ENCODE results near the gene PCDH1. TPM values are rescaled to one million over a fixed set of nuclear protein-coding genes. Genes with fewer than 3 reads are reported as not detected.
A peak's percentile ranks its signal among the peaks of the same experiment; 100 is the strongest.
"Not testable (repeated sequence)": the region's sequence is repeated elsewhere in the genome, so short reads cannot be mapped to it uniquely, and the experiment has no call there.

Gene PCDH1
- polyA plus RNA-seq (ENCODE audit: insufficient read length), result 13.6 TPM

DNA sequence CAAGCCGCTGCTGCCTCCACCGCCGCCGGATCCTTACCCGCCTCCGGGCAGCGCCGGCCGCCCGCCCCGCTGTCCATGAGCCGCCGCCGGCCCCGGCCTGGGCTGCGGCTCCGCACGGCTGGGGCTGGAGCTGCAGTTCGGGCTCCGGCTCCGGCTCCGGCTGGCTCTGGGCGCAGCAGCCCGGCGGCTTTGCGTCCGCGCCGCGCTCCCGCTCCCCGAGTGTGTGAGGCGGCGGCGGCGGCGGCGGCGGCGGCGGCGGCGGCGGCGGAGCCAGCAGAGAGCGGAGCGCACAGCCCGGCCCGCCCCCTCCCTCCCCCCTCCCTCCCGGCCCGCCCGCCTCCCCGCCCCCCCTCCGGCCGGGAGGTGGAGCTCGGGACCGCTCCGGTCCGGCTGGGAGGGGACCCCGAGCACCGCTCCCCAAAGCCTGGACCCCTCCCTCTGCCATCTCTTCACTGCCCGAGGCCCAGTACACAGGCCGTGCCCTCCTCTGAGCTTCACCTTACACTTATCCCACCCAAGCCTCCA is at the start of gene PCDH1:
TSS of gene PCDH1 (minus strand) at position 225 of the 525 bp plus-strand sequence. CDS start at position 77, 148 bp downstream.
- DNase-seq (ENCODE audit: low read depth), result no peak

- no peak for DNase-seq (ENCODE audit: low read depth)
These were observed 48.2 kb upstream of the PCDH1 start for GRCh38 chr5:141926434-141926833.

DNA sequence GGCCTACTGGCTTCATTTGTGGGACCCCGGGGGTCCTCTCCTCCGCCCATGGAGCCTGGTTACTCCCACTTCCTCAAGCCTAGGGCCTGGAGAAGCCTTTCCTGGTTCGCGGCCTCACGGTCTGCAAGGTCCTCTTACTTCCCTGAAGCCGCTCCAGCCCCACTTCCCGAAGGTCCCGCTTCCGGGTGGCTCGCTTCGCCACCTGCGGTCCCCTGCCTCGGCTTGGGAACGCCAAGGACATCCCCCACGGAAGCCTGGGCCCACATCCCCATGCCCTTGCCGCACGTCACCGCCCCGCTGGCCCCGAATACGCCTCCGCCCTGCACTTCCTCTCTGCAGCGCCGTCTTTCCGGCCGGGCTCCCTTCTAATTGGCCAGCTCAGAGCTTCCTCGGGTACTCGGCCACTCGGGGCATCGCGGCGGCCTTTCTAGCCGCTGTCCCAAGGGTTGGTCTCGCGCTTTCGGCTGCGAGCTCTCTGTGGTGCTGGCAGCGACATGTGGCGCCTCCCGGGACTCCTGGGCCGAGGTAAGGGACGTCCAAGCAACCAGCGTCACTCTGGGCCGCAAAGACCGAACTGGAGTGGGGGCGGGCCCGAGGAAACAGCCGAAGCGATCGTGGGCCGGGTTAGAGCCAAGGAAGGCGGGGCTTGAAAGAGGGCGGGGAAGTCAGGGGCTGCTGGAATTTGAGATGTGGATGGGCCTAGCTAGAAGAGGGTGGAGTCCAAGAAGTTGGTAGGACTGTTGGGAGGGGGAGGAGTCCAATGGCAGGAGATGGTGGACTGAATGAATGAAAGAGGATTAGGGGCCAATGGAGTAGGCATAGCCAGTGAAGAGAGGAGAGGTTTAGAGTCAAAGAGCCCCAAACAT is 45.5 kb upstream of the PCDH1 start, which contains the start of gene DELE1:
TSS of gene DELE1 (plus strand) at position 424 of the 866 bp plus-strand sequence. CDS start at position 495, 71 bp downstream.
- DNase-seq (ENCODE audit: low read depth), result peak; percentile 75

DNA sequence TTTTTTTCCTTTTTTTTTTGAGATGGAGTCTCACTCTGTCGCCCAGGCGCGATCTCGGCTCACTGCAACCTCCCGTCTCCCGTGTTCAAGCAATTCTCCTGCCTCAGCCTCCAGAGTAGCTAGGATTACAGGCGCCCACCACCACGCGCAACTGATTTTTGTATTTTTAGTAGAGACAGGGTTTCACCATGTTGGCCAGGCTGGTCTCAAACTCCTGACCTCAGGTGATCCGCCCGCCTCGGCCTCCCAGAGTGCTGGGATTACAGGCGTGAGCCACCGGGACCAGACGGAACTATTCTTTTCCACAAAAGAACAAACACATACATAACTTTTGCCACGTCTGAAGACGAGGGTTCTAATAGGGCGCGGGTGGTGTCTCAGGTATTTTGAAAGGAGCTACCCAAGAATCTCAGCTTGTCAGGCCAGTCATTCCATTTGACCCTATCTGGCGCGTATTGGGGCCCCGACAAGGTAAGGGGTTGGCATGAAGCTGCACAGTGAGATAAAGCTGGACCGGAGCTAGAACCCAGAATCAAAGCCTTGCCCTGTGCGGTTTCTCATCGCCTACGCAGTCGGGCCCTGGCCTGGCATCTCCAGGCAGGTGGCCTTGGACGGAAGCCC is 44.7 kb upstream of the PCDH1 start:
- DNase-seq (ENCODE audit: low read depth), result not testable (repeated sequence)

- DNase-seq (ENCODE audit: low read depth), result no peak
These were observed 42.6 kb upstream of the PCDH1 start for GRCh38 chr5:141920771-141921170.

- no peak for DNase-seq (ENCODE audit: low read depth)
These were observed 41.3 kb upstream of the PCDH1 start for GRCh38 chr5:141919218-141920119.

DNA sequence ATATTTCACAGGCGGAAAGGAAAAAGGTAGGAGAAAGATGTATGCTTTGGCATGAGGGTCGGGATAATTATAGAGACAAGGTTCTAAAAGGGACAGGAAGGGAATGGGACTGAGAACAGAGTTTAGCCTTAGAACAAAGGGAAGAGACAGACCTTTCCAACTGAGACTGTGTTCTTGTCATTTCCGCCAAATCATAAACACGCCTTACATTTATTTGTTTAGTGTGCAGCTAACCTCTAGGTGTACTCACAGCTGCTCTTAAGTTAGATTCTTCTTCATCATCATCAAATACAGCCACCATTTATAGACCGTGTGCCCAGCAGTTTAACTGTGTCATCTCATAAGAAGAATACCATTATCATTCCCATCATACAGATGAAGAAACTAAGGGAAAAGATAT is 39.5 kb upstream of the PCDH1 start:
- DNase-seq (ENCODE audit: low read depth), result no peak

DNA sequence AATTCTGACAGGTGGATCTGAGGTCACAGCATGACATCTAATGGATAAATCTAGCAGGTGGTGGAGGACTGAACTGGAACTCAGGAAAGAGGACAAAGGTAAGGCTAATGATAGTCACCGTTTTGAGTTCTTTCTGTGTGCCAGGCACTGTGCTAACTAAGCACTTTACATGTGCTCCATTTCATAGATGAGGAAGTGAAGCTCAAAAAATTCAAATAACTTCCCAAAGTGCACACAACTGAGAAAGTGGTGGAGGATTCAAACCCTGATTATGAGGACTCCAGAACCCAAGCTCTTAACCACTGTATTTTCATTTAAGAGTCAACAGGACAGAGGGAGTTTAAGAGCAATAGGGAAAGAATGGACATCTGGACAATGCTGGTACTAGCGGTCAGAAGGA is 38.3 kb upstream of the PCDH1 start:
- no peak for DNase-seq (ENCODE audit: low read depth)

GRCh38 chr5:141915881-141916336 is 37.7 kb upstream of the PCDH1 start:
- DNase-seq (ENCODE audit: low read depth), result no peak

GRCh38 chr5:141914797-141915196 is 36.6 kb upstream of the PCDH1 start:
- no peak for DNase-seq (ENCODE audit: low read depth)

DNA sequence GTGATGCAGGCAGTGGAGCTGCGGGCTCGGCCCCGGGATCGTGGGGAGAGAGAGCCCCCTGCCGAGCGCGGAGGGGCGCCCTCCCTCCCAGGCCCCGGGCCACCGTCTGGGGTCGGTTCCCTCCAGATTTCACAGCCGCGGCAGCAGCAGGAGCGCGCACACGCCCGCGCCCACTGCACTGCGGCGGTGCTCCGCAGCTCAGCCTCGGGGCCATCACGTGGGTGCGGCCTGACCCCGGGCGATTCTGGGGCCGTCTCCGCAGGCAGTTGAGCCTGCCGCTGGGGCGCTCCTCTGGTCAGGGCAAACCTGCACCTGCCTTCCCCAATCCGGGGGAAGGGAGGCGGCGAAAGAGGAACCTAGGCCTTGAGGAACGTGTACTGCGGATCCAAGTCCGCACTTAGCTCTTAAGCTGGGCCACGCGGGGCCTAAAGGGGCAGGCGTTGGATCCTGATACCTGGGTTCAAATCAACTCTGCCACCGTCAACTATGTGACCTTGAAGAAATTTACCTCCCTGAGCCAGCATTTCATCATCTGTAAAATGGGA is 36.1 kb upstream of the PCDH1 start:
- no peak for DNase-seq (ENCODE audit: low read depth)

DNA sequence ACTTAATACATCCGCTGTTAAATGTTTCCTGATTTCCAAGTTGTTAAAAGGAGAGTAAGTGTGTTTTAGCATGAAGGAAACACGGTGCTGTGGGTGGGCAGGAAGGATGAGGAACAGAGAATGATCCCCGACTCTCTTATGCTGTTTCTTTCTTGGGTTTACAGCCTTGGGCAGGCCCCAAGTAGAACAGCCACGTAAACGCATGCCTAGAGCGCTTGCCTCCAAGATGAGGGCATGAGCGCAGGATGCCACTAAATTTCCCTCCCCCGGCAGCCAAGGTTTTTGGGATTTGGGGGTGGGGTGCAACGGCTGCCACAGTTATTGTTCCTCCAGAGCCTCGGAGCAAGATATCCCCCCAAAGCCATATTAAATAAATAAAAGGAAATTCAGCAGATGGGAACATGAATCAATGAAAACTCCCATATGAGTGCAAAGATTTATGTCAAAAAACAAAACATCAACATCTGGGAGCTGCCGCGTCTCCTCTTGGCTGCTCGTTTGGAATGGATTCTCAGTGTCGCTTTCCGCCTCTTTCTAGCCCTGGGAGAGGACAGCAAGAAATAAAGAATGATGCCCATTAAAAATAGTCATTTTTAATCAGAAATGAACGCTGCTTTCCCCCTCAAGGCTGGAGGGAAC is 35.5 kb upstream of the PCDH1 start:
- DNase-seq (ENCODE audit: low read depth), result no peak

DNA sequence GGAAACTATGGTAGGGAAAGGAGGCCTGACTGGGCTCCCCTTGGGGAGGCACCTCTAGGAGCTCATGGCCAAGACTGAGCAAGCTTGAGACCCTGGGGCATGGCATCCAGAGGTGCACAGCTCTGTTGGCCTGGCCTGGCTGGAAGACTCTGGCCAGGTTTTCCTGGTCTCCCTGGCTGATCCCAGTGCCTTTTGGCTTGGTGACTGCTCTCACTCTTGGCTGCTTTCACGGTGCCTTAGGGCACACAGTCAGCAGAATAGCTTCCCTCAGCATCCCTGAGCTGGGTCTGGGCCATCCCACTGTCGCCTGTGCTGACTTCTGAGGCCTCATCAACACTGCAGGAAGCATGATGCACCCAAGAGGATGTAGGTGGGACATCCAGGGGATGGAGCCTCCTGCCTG is 32.1 kb upstream of the PCDH1 start:
- DNase-seq (ENCODE audit: low read depth), result no peak

GRCh38 chr5:141909212-141909611 is 31.0 kb upstream of the PCDH1 start:
- DNase-seq (ENCODE audit: low read depth), result no peak

- no peak for DNase-seq (ENCODE audit: low read depth)
These were observed 30.6 kb upstream of the PCDH1 start for GRCh38 chr5:141908796-141909195.

DNA sequence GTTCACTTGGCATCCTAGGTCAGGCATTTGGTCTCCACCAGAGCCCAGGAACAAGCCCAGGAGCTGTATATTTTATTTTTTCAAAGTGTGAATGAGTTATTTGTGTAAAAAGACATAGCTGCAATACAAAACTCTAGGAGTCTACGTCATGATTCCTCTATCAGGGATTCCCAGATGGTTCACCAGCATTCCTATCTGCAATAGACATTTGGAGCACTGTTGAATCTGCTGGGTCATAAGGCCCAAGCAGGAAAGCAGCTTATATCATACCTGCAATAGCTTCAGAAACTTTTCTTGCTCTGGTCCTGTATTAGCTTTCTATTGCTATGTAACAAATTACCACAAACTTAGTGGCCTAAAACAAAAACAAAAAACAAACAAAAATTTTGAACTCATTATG is 28.8 kb upstream of the PCDH1 start:
- no peak for DNase-seq (ENCODE audit: low read depth)

- DNase-seq (ENCODE audit: low read depth), result no peak
These were observed 28.3 kb upstream of the PCDH1 start for GRCh38 chr5:141906517-141906916.

GRCh38 chr5:141904551-141904950 is 26.3 kb upstream of the PCDH1 start:
- DNase-seq (ENCODE audit: low read depth), result no peak

DNA sequence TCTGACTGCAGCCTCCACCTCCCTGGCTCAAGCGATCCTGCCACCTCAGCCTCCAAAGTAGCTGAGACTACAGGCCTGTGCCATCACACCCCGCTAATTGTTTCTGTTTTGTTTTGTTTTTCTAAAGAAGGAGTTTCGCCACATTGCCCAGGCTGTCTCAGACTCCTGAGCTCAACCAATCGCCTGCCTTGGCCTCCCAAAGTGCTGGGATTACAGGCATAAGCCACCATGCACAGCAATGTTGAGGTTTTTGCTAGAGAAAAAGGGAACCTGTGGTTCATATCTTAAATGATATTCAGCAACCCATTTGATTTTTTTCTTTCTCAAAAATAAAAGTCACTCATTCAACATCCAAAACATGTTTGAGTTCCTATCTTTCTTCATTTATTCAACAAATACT is 25.1 kb upstream of the PCDH1 start:
- DNase-seq (ENCODE audit: low read depth), result no peak

DNA sequence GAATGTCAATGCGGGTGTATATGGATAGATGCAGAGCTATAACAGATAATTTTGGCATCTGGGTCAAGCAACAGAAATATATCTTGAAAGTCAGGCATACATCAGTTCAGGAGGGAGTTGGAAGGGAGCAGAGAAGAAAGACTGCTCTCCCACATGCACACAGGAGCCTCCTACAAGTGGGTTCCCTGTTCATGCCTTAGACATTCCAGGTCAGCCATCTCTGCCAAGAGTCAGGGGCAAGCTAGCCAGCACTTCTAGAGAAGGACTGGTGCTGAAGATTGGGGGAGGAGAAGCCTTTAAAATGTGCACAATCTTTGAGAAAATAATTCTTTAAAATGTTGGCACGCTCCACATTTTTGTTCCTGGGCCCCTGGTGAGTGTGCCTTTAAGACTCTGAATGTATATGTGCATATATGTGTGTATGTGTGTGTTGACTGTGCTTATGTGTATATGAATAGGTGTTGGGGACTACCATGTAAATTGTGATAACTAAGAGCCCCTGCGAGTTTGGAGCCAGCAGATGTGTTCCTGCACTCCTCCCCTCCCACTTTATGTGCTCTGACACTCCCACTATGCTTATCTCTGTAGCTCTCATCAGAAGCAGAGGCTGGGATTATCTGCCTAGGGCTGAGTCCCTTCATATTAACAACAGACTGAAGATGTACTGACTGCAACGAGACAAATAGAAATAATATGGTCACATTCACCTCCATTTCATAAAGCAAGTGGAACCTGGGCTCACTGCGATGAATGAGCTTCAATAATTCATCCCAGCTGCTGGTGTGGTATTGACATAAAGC is 24.0 kb upstream of the PCDH1 start:
- no peak for DNase-seq (ENCODE audit: low read depth)
